Muscle of leg (tissue), 11 donors: ENCODE results near the gene EXD2. TPM values are rescaled to one million over a fixed set of nuclear protein-coding genes. Genes with fewer than 3 reads are reported as not detected.
A peak's percentile ranks its signal among the peaks of the same experiment; 100 is the strongest.
"Not testable (repeated sequence)": the region's sequence is repeated elsewhere in the genome, so short reads cannot be mapped to it uniquely, and the experiment has no call there.

Experiments used
- DNase-seq: peaks from one replicate; pipeline ENCODE4 v3.0.0; 2013
- H3K27ac ChIP-seq: one replicate; pipeline ENCODE4 v1.5.1; 2013; ENCODE audit warnings: mild to moderate bottlenecking, low read length, control low read depth
- H3K27me3 ChIP-seq: one replicate; pipeline ENCODE4 v1.6.1; 2013; ENCODE audit warnings: low read length; ENCODE audit not compliant: control insufficient read depth, insufficient read depth
- H3K36me3 ChIP-seq: one replicate; pipeline ENCODE4 v1.6.1; 2013; ENCODE audit warnings: low read length; ENCODE audit not compliant: control insufficient read depth, insufficient read depth
- H3K4me1 ChIP-seq: one replicate; pipeline ENCODE4 v1.6.1; 2013; ENCODE audit warnings: low read length; ENCODE audit not compliant: control insufficient read depth, insufficient read depth
- H3K4me3 ChIP-seq: one replicate; pipeline ENCODE4 v1.5.1; 2013; ENCODE audit warnings: low read length, control low read depth
- H3K9me3 ChIP-seq: replicated peaks from 2 replicates; pipeline ENCODE4 v1.6.1; 2013; ENCODE audit warnings: low read depth, low read length; ENCODE audit not compliant: control insufficient read depth
- WGBS: methylation state at CpG from one replicate; pipeline ENCODE4 v1.1.5; 2013; ENCODE audit warnings: missing lambda C conversion rate; ENCODE audit not compliant: insufficient coverage; 5-methylcytosine and 5-hydroxymethylcytosine counted together
- polyA plus RNA-seq, 8 donors: library from polyadenylated mRNA; unstranded; fragments of 120-200 nt; gene quantifications; one replicate each; pipeline versions ENCODE4 v1.2.1 to v1.2.3, GENCODE V29; 2013; ENCODE audit warnings: inconsistent platforms in 1 of 8, low replicate concordance in 1 of 8; ENCODE audit not compliant: insufficient read length in 8 of 8, insufficient read depth in 1 of 8
- total RNA-seq: library from RNA; stranded (reverse); fragments of 120-200 nt; gene quantifications from one replicate; pipeline ENCODE4 v1.2.4, GENCODE V29; 2013

Gene EXD2
- total and polyA plus RNA-seq, 9 donors: 13.1 to 17.2 (median 15.3) TPM

- DNase-seq: peak; percentile 73
- 2% methylated on average over 10 of the region's 13 CpGs for WGBS
- Histone ChIP-seq H3K9me3 (no peaks in the 10 kb centered on the region), H3K4me1 (peaks cover 10% of the 10 kb centered on the region), H3K27ac (peak overlapping the region; percentile 97), H3K27me3 (no peaks in the 10 kb centered on the region), H3K36me3 (peaks cover 2% of the 10 kb centered on the region), H3K4me3 (peak overlapping the region; percentile 98)
These were observed 37.4 kb upstream of the EXD2 start for GRCh38 chr14:69153873-69154270.

DNA sequence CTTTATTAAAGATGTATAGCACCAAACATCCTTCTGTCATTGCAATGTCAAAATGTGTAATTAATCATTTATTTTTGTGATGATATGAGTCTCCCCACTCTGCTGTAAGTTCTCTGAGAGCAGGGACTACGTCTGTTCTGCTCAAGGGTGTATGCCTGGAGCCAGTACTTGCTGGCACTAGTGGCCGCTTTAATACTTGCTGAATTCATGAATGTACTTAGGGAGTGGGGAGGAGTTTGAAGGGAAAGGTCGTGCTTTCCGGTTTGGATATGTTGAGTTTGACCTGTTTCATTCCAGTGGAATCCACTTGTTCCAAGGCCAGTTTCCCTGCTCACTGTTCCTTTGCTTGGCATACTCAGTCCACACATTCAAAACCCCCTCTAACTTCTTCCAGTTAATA lies 36.5 kb upstream of the EXD2 start:
- Histone ChIP-seq H3K4me3 (no peak overlapping the region), H3K36me3 (no peaks in the 10 kb centered on the region), H3K27me3 (no peaks in the 10 kb centered on the region), H3K9me3 (no peaks in the 10 kb centered on the region), H3K4me1 (peaks cover 10% of the 10 kb centered on the region), H3K27ac (no peak overlapping the region)
- peak; percentile 16 for DNase-seq
- WGBS: 50% methylated on average over 1 of the region's 4 CpGs

- H3K9me3 ChIP-seq: no peaks in the 10 kb centered on the region
- no peak for DNase-seq
- H3K27me3 ChIP-seq: no peaks in the 10 kb centered on the region
- peaks cover 5% of the 10 kb centered on the region for H3K4me1 ChIP-seq
- no peaks in the 10 kb centered on the region for H3K36me3 ChIP-seq
- H3K27ac ChIP-seq: no peak overlapping the region
- no peak overlapping the region for H3K4me3 ChIP-seq
These were observed 35.1 kb upstream of the EXD2 start for GRCh38 chr14:69156224-69156623.

GRCh38 chr14:69161590-69161989 lies 29.7 kb upstream of the EXD2 start:
- Histone ChIP-seq H3K9me3 (peaks cover 5% of the 10 kb centered on the region), H3K4me3 (no peak overlapping the region), H3K27me3 (no peaks in the 10 kb centered on the region), H3K27ac (no peak overlapping the region), H3K36me3 (no peaks in the 10 kb centered on the region), H3K4me1 (no peaks in the 10 kb centered on the region)
- no CpG with 5 or more reads among the region's 1 CpG for WGBS
- DNase-seq: no peak

DNA sequence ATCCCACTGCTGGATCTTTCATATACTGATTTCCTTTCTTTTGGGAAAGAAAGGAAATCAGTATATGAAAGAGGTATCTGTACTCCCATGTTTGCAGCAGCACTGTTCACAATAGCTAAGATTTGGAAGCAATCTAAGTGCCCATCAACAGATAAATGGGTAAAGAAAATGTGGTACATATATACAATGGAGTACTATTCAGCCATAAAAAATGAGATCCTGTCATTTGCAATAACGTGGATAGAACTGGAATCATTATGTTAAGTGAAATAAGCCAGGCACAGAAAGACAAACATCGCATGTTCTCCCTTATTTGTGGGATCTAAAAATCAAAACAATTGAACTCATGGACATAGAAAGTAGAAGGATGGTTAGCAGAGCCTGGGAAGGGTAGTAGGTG lies 25.5 kb upstream of the EXD2 start:
- not testable (repeated sequence) for H3K27me3 ChIP-seq, H3K27ac ChIP-seq, H3K4me3 ChIP-seq, H3K36me3 ChIP-seq, H3K9me3 ChIP-seq, H3K4me1 ChIP-seq, DNase-seq
- 80% methylated on average over 1 of the region's 2 CpGs for WGBS

- Histone ChIP-seq H3K36me3 (no peaks in the 10 kb centered on the region), H3K4me1 (no peaks in the 10 kb centered on the region), H3K27ac (no peak overlapping the region), H3K27me3 (no peaks in the 10 kb centered on the region), H3K9me3 (no peaks in the 10 kb centered on the region), H3K4me3 (no peak overlapping the region)
- no peak for DNase-seq
- 100% methylated on average over 1 of the region's 1 CpG for WGBS
These were observed 20.5 kb upstream of the EXD2 start for GRCh38 chr14:69170839-69171238.

- Histone ChIP-seq H3K36me3 (no peaks in the 10 kb centered on the region), H3K4me1 (no peaks in the 10 kb centered on the region), H3K27me3 (no peaks in the 10 kb centered on the region), H3K4me3 (no peak overlapping the region), H3K9me3 (no peaks in the 10 kb centered on the region), H3K27ac (no peak overlapping the region)
- WGBS: no CpG with 5 or more reads among the region's 2 CpGs
- no peak for DNase-seq
These were observed 19.7 kb upstream of the EXD2 start for GRCh38 chr14:69171569-69171968.

- Histone ChIP-seq H3K27me3 (no peaks in the 10 kb centered on the region), H3K9me3 (no peaks in the 10 kb centered on the region), H3K4me1 (no peaks in the 10 kb centered on the region), H3K27ac (no peak overlapping the region), H3K36me3 (no peaks in the 10 kb centered on the region), H3K4me3 (no peak overlapping the region)
- no peak for DNase-seq
These were observed 16.2 kb upstream of the EXD2 start for GRCh38 chr14:69175130-69175529.

GRCh38 chr14:69181491-69181890 lies 9.8 kb upstream of the EXD2 start:
- H3K4me1 ChIP-seq: no peaks in the 10 kb centered on the region
- no peak overlapping the region for H3K27ac ChIP-seq
- no peak overlapping the region for H3K4me3 ChIP-seq
- peaks cover 3% of the 10 kb centered on the region for H3K27me3 ChIP-seq
- no peaks in the 10 kb centered on the region for H3K9me3 ChIP-seq
- H3K36me3 ChIP-seq: no peaks in the 10 kb centered on the region
- DNase-seq: no peak

DNA sequence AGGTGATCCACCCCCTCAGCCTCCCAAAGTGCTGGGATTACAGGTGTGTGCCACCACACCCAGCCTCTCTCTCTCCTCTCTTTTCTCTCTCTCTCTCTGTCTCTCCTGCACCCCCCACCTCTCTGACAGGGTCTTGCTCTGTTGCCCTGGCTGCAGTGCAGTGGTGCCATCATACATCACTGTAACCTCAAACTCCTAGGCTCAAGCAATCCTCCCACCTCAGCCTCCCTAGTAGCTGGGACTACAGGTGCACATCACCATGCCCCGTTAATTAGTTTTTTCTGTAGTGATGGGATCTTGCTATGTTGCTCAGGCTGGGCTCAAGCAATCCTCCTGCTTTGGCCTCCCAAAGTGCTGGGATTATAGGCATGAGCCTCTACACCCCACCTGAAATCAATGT lies 8.7 kb upstream of the EXD2 start:
- not testable (repeated sequence) for H3K36me3 ChIP-seq, H3K4me3 ChIP-seq, H3K27me3 ChIP-seq, H3K9me3 ChIP-seq, H3K27ac ChIP-seq, DNase-seq, H3K4me1 ChIP-seq
- no CpG with 5 or more reads among the region's 1 CpG for WGBS

DNA sequence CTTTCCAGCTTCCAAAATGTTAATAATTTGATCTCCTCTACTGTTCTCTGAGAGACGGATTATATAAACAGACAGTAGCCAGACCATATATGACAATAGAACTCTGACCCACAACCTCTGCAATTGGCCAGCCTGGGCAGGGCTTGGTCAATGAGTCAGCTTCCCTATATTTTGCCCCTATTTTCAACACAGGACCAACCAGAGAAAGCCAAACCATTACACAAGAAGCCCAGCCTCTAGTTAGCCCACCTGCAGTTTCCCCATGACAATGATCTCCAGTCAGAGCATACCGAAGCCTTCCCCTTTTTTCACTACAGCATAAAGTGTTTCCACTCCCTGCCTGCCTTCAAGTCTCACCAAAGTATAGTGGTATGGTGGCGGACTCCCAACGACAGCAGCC lies 7.6 kb upstream of the EXD2 start:
- H3K4me3 ChIP-seq: no peak overlapping the region
- WGBS: 83% methylated on average over 1 of the region's 4 CpGs
- no peak for DNase-seq
- peaks cover 3% of the 10 kb centered on the region for H3K27me3 ChIP-seq
- H3K27ac ChIP-seq: no peak overlapping the region
- no peaks in the 10 kb centered on the region for H3K9me3 ChIP-seq
- no peaks in the 10 kb centered on the region for H3K36me3 ChIP-seq
- H3K4me1 ChIP-seq: no peaks in the 10 kb centered on the region
